H1 (cell line): ENCODE results near the gene WDR1. TPM values are rescaled to one million over a fixed set of nuclear protein-coding genes. Genes with fewer than 3 reads are reported as not detected.

Experiments used
- CTCF ChIA-PET: fragments of 300-600 bp; sonication (Branson Sonifier 250); formaldehyde crosslinking; loops from one replicate; lab custom pipeline; 2021; ENCODE audit not compliant: partially characterized antibody; lab: Charles Lee
- POLR2A ChIA-PET: fragments of 300-600 bp; sonication (Branson Sonifier 250); formaldehyde crosslinking; loops from one replicate; lab custom pipeline; 2021; ENCODE audit warnings: inconsistent platforms; ENCODE audit not compliant: partially characterized antibody; lab: Charles Lee
- DNase-seq, 2 experiments: peaks; one replicate each; pipeline versions ENCODE4 v3.0.0 to v3.0.0-alpha.2; 2010 to 2022; ENCODE audit warnings: low spot score in 2 of 2, low read depth in 1 of 2, mixed read lengths in 1 of 2
- FAIRE-seq: peaks from 2 replicates; lab custom pipeline; 2011; peaks lifted over from hg19 to GRCh38; lab: Jason Lieb, UNC
- H2AFZ ChIP-seq: 2 replicates; pipeline ENCODE4 v1.8.1; 2012; ENCODE audit warnings: low read length, inconsistent platforms
- H2AK5ac ChIP-seq: 2 replicates; pipeline ENCODE4 v1.6.1; 2013; ENCODE audit warnings: low read depth, low read length
- H2BK120ac ChIP-seq: replicated peaks from 2 replicates; pipeline ENCODE3; 2013; ENCODE audit warnings: low read depth, low read length, inconsistent platforms
- H2BK12ac ChIP-seq: 2 replicates; pipeline ENCODE4 v1.6.1; 2013; ENCODE audit warnings: low read depth, low read length
- H2BK15ac ChIP-seq: 2 replicates; pipeline ENCODE4 v1.6.1; 2013; ENCODE audit warnings: low read length
- H2BK20ac ChIP-seq: 2 replicates; pipeline ENCODE4 v1.6.1; 2013; ENCODE audit warnings: low read length
- H2BK5ac ChIP-seq: 2 replicates; pipeline ENCODE4 v1.6.1; 2013; ENCODE audit warnings: low read depth, low read length
- H3K14ac ChIP-seq: 2 replicates; pipeline ENCODE4 v1.6.1; 2013; ENCODE audit warnings: inconsistent platforms; ENCODE audit not compliant: insufficient read length
- H3K18ac ChIP-seq: 2 replicates; pipeline ENCODE4 v1.6.1; 2013; ENCODE audit warnings: low read length; ENCODE audit errors: extremely low read depth
- H3K23ac ChIP-seq: 2 replicates; pipeline ENCODE4 v1.6.1; 2013; ENCODE audit warnings: inconsistent platforms; ENCODE audit not compliant: insufficient read length
- H3K23me2 ChIP-seq: 2 replicates; pipeline ENCODE4 v1.6.1; 2013; ENCODE audit warnings: low read depth, low read length
- H3K27ac ChIP-seq: 2 replicates; pipeline ENCODE4 v1.6.1; 2011; ENCODE audit warnings: low read depth, low read length, inconsistent platforms
- H3K27me3 ChIP-seq, 4 experiments: replicated peaks in 1 of 4; 1 replicate in 1 of 4; 2 replicates in 3 of 4; pipeline versions ENCODE4 v1.6.1 to v1.8.1; 2011 to 2013; ENCODE audit warnings: low read length in 3 of 4, mild to moderate bottlenecking in 3 of 4, inconsistent platforms in 2 of 4, mixed read lengths in 2 of 4, moderate library complexity in 1 of 4; ENCODE audit not compliant: control insufficient read depth in 3 of 4, insufficient read depth in 3 of 4; ENCODE audit errors: extremely low read depth in 1 of 4
- H3K36me3 ChIP-seq, 4 experiments: 2 replicates each; pipeline versions ENCODE4 v1.6.1 to v1.8.1; 2011 to 2013; ENCODE audit warnings: mild to moderate bottlenecking in 4 of 4, low read length in 3 of 4, moderate library complexity in 2 of 4, control low read depth in 1 of 4, inconsistent platforms in 1 of 4; ENCODE audit not compliant: insufficient read depth in 4 of 4, control insufficient read depth in 2 of 4
- H3K4ac ChIP-seq: replicated peaks from 2 replicates; pipeline ENCODE3; 2013; ENCODE audit warnings: low read length, low read depth, mixed read lengths, inconsistent platforms; ENCODE audit not compliant: insufficient read length
- H3K4me1 ChIP-seq, 4 experiments: replicated peaks in 1 of 4; 1 replicate in 1 of 4; 2 replicates in 3 of 4; pipeline versions ENCODE4 v1.6.1 to v1.8.1; 2011 to 2013; ENCODE audit warnings: low read length in 3 of 4, inconsistent platforms in 2 of 4, mixed read lengths in 1 of 4; ENCODE audit not compliant: insufficient read depth in 4 of 4, control insufficient read depth in 3 of 4
- H3K4me2 ChIP-seq, 2 experiments: 2 replicates each; pipeline versions ENCODE4 v1.6.1 to v1.8.1; 2011 to 2013; ENCODE audit warnings: low read depth in 2 of 2, low read length in 2 of 2, control low read depth in 1 of 2, inconsistent platforms in 1 of 2, mild to moderate bottlenecking in 1 of 2; ENCODE audit not compliant: insufficient read depth in 1 of 2
- H3K4me3 ChIP-seq, 4 experiments: fragments of 200-600, 300-600 bp in 1 of 4; sonication (generic), shearing (Covaris generic), sonication (Bioruptor Twin) in 1 of 4; 2 replicates each; pipeline versions ENCODE4 v1.5.1 to v1.8.1; 2011 to 2016; ENCODE audit warnings: low read length in 4 of 4, low read depth in 3 of 4, control low read depth in 2 of 4, inconsistent platforms in 2 of 4, mild to moderate bottlenecking in 2 of 4, mixed read lengths in 1 of 4, moderate library complexity in 1 of 4; ENCODE audit not compliant: insufficient read depth in 2 of 4; ENCODE audit errors: extremely low read depth in 1 of 4
- H3K56ac ChIP-seq: replicated peaks from 2 replicates; pipeline ENCODE3; 2013; ENCODE audit warnings: low read depth, mild to moderate bottlenecking, mixed read lengths, low read length, inconsistent platforms; ENCODE audit not compliant: insufficient read length
- H3K79me1 ChIP-seq: 2 replicates; pipeline ENCODE4 v1.6.1; 2013; ENCODE audit warnings: low read depth, low read length, control low read depth
- H3K79me2 ChIP-seq, 2 experiments: 2 replicates each; pipeline versions ENCODE4 v1.6.1 to v1.8.1; 2012 to 2013; ENCODE audit warnings: low read length in 2 of 2, mild to moderate bottlenecking in 2 of 2, inconsistent platforms in 1 of 2; ENCODE audit not compliant: insufficient read depth in 2 of 2, control insufficient read depth in 1 of 2
- H3K9ac ChIP-seq, 4 experiments: replicated peaks in 1 of 4; 1 replicate in 1 of 4; 2 replicates in 3 of 4; pipeline versions ENCODE4 v1.6.1 to v1.8.1; 2011 to 2013; ENCODE audit warnings: low read depth in 3 of 4, low read length in 3 of 4, control low read depth in 2 of 4, mild to moderate bottlenecking in 2 of 4, moderate library complexity in 2 of 4, inconsistent platforms in 1 of 4; ENCODE audit errors: extremely low read depth in 1 of 4
- H3K9me3 ChIP-seq, 2 experiments: 2 replicates each; pipeline versions ENCODE4 v1.6.1 to v1.8.1; 2012 to 2013; ENCODE audit warnings: mild to moderate bottlenecking in 2 of 2, moderate library complexity in 2 of 2, control low read depth in 1 of 2, inconsistent platforms in 1 of 2, low read depth in 1 of 2, low read length in 1 of 2, mixed read lengths in 1 of 2; ENCODE audit not compliant: insufficient read depth in 2 of 2
- H4K20me1 ChIP-seq, 2 experiments: replicated peaks in 1 of 2; 2 replicates each; pipeline versions ENCODE3 to v1.8.1; 2011 to 2013; ENCODE audit warnings: inconsistent platforms in 2 of 2, low read length in 2 of 2, mild to moderate bottlenecking in 1 of 2; ENCODE audit not compliant: insufficient read depth in 2 of 2, control insufficient read depth in 1 of 2
- H4K5ac ChIP-seq: 2 replicates; pipeline ENCODE4 v1.6.1; 2013; ENCODE audit warnings: low read length, low read depth, mixed read lengths, inconsistent platforms; ENCODE audit not compliant: insufficient read length
- H4K8ac ChIP-seq: 2 replicates; pipeline ENCODE4 v1.8.0; 2013; ENCODE audit warnings: mild to moderate bottlenecking, moderate library complexity, low read length, inconsistent platforms; ENCODE audit not compliant: insufficient read depth; ENCODE audit errors: extremely low read depth
- H4K91ac ChIP-seq: replicated peaks from 2 replicates; pipeline ENCODE3; 2013; ENCODE audit warnings: low read length, mixed read lengths, inconsistent platforms; ENCODE audit not compliant: insufficient read length
- CTBP2 ChIP-seq: IDR thresholded peaks from 2 replicates; pipeline ENCODE4 v1.7.0; 2011; ENCODE audit warnings: borderline replicate concordance, mild to moderate bottlenecking, moderate library complexity, mixed read lengths, low read length; ENCODE audit not compliant: insufficient read depth, insufficient read length
- MAFK ChIP-seq: IDR thresholded peaks from 2 replicates; pipeline ENCODE4 v1.6.1; 2012; ENCODE audit warnings: low read depth, mild to moderate bottlenecking, improper control_type of control experiment, low read length
- RAD21 ChIP-seq, 2 experiments: IDR thresholded peaks in 1 of 2; conservative IDR thresholded peaks in 1 of 2; 2 replicates each; pipeline ENCODE4 v1.6.1; 2011; ENCODE audit warnings: low read depth in 2 of 2, low read length in 2 of 2, improper control_type of control experiment in 1 of 2, inconsistent platforms in 1 of 2, mild to moderate bottlenecking in 1 of 2, moderate library complexity in 1 of 2
- SP4 ChIP-seq: IDR thresholded peaks from 2 replicates; pipeline ENCODE4 v1.6.1; 2012; ENCODE audit warnings: low read length, inconsistent platforms
- TAF7 ChIP-seq: optimal IDR thresholded peaks from 2 replicates; pipeline ENCODE3; 2011; ENCODE audit warnings: low read depth, mild to moderate bottlenecking, inconsistent platforms, low read length, moderate library complexity, borderline replicate concordance
- WGBS, 2 experiments: shearing (Covaris generic) in 1 of 2; methylation state at CpG; one replicate each; pipeline versions ENCODE4 v1.1.6 to v1.1.7; 2013 to 2015; ENCODE audit warnings: low lambda C conversion rate in 2 of 2, mixed read lengths in 2 of 2, inconsistent platforms in 1 of 2, low coverage in 1 of 2, missing lambda C conversion rate in 1 of 2; ENCODE audit not compliant: insufficient replicate concordance in 2 of 2, insufficient coverage in 1 of 2, insufficient read length in 1 of 2; ENCODE audit errors: extremely low coverage in 1 of 2, missing lambda C conversion rate in 1 of 2; 5-methylcytosine and 5-hydroxymethylcytosine counted together
- polyA plus RNA-seq, 7 experiments: library from polyadenylated mRNA; depleted of rRNA in 3 of 7; stranded (reverse) in 5 of 7; unstranded in 2 of 7; fragments of >200 nt in 5 of 7; fragments of 200-250 nt in 2 of 7; gene quantifications; 1 replicate in 5 of 7; 2 replicates in 1 of 7; 4 replicates in 1 of 7; pipeline versions ENCODE4 v1.2.1 to v1.2.3, GENCODE V29; 2011 to 2013; ENCODE audit warnings: missing spikeins in 2 of 7, mixed read lengths in 2 of 7
- total RNA-seq: library from RNA; stranded (reverse); fragmentation: NEBNext Ultra II Directional; extraction: Animal tissue kit (Norgen Biotek cat#: 25700); gene quantifications from 2 replicates; pipeline ENCODE4 v1.2.1, GENCODE V29; 2021
- TF ChIP-seq, protein P1 (sequence below): IDR thresholded peaks from 2 replicates; pipeline ENCODE4 v1.6.1; 2012; ENCODE audit warnings: inconsistent platforms
- TF ChIP-seq, protein P2 (sequence below): IDR thresholded peaks from 2 replicates; pipeline ENCODE4 v1.6.1; 2012; ENCODE audit warnings: low read length, inconsistent platforms

The WDR1 gene
- total and polyA plus RNA-seq, 2 of the 8 experiments (the other 6 are each of a cell fraction or from before 2014, with no cell fraction given): 315 to 377 TPM

DNA sequence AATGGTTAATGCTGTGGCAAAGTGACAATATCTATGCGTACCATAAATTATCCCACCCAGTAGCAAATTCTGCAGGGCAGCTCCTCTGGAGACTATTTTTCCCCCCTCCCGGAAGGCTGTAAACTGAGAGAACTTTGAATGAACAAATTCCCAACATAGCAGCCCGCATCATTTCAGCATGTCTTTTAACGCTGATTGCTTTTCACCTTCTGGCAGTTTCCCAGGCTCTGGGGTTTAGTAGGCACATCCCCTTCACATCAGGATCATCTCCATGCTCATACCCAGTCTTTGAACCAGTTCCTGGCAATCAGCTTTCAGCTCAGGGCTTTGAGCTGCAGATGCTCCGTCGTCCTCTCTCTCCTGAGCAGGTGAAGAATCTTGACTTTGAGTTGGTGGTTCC lies 26.6 kb upstream of the WDR1 start:
- FAIRE-seq: no peak
- Histone ChIP-seq H3K4me3 (no peak overlapping the region), H3K14ac (no peak overlapping the region), H2AK5ac (no peak overlapping the region), H3K18ac (no peak overlapping the region), H2BK15ac (no peak overlapping the region), H3K79me1 (no peaks in the 10 kb centered on the region), H3K9ac (no peak overlapping the region), H3K27me3 (peaks cover 0 to 8% (median 0%) of the 10 kb centered on the region in 4 experiments; a peak in 2 of 7 replicates), H3K56ac (no peak overlapping the region), H2AFZ (no peak overlapping the region), H3K9me3 (no peaks in the 10 kb centered on the region), H4K8ac (no peak overlapping the region), H4K20me1 (no peaks in the 10 kb centered on the region), H3K4ac (no peak overlapping the region), H3K23ac (no peak overlapping the region), H2BK20ac (no peak overlapping the region), H4K5ac (no peak overlapping the region), H4K91ac (no peak overlapping the region), H3K23me2 (no peaks in the 10 kb centered on the region), H2BK12ac (no peak overlapping the region), H3K79me2 (no peaks in the 10 kb centered on the region), H3K27ac (no peak overlapping the region), H3K36me3 (no peaks in the 10 kb centered on the region), H2BK5ac (no peak overlapping the region), H3K4me2 (no peak overlapping the region), H3K4me1 (no peaks in the 10 kb centered on the region), H2BK120ac (no peak overlapping the region)
- POLR2A ChIA-PET: interaction anchor here (1.1 to 3.3 kb wide), 2 partner anchors 26 to 32 kb away, joined by 3 to 24 read pairs; partner anchors contain the start of gene WDR1
- DNase-seq: no peak
- TF ChIP-seq, protein P1, sequence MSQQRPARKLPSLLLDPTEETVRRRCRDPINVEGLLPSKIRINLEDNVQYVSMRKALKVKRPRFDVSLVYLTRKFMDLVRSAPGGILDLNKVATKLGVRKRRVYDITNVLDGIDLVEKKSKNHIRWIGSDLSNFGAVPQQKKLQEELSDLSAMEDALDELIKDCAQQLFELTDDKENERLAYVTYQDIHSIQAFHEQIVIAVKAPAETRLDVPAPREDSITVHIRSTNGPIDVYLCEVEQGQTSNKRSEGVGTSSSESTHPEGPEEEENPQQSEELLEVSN: no peak
- TF ChIP-seq SP4: no peak
- TF ChIP-seq CTBP2: no peak
- TF ChIP-seq, protein P2, sequence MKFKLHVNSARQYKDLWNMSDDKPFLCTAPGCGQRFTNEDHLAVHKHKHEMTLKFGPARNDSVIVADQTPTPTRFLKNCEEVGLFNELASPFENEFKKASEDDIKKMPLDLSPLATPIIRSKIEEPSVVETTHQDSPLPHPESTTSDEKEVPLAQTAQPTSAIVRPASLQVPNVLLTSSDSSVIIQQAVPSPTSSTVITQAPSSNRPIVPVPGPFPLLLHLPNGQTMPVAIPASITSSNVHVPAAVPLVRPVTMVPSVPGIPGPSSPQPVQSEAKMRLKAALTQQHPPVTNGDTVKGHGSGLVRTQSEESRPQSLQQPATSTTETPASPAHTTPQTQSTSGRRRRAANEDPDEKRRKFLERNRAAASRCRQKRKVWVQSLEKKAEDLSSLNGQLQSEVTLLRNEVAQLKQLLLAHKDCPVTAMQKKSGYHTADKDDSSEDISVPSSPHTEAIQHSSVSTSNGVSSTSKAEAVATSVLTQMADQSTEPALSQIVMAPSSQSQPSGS: no peak
- TF ChIP-seq TAF7: no peak
- no peak for TF ChIP-seq MAFK
- TF ChIP-seq RAD21 (IDR thresholded peaks at IDR 0.05 in 1 of 2, conservative IDR thresholded peaks at IDR 0.05 in 1 of 2; ENCODE audit: low read depth in 2 of 2, low read length in 2 of 2): no peak
- CTCF ChIA-PET: interaction anchor here (0.9 to 3.3 kb wide), 10 partner anchors 8 to 348 kb away, joined by 3 to 37 read pairs (median 8); no protein-coding TSS in a partner anchor
- WGBS, 2 experiments: 88% methylated on average over 6 of the region's 6 CpGs; no CpG with 5 or more reads in 1 of the 2 experiments
